ENCODE results near the gene F8A1.
"Not testable (repeated sequence)": the region's sequence is repeated elsewhere in the genome, so short reads cannot be mapped to it uniquely, and the experiment has no call there.

The F8A1 gene

GRCh38 chrX:154886069-154886788, at the start of gene F8A1:
Gene F8A1, plus strand, starts transcription at chrX:154886355. Its CDS starts 20 bp downstream, at chrX:154886375.
- H3K4me3 ChIP-seq (ENCODE audit: low read depth, low read length), result peak within 1 kb of the TSS; percentile 39
- DNase-seq (ENCODE audit: low read depth), result not testable (repeated sequence)

- peak; percentile 38 for TF ChIP-seq CTCF (IDR thresholded peaks at IDR 0.05; ENCODE audit: low read depth, low read length, missing control alignments)
- DNase-seq (ENCODE audit: low read depth), result no peak
- H3K4me3 ChIP-seq (ENCODE audit: low read depth, low read length), result no peak overlapping the region
Measured at GRCh38 chrX:154840856-154841255, 45.3 kb upstream of the F8A1 start.

- DNase-seq (ENCODE audit: low read depth), result no peak
- TF ChIP-seq CTCF (IDR thresholded peaks at IDR 0.05; ENCODE audit: low read depth, low read length, missing control alignments), result no peak
- H3K4me3 ChIP-seq (ENCODE audit: low read depth, low read length), result no peak overlapping the region
Measured at GRCh38 chrX:154850957-154851611, 35.1 kb upstream of the F8A1 start.

- no peak for DNase-seq (ENCODE audit: low read depth)
- no peak for TF ChIP-seq CTCF (IDR thresholded peaks at IDR 0.05; ENCODE audit: low read depth, low read length, missing control alignments)
Measured at GRCh38 chrX:154855256-154855655, 30.9 kb upstream of the F8A1 start.

GRCh38 chrX:154868522-154868921, 17.6 kb upstream of the F8A1 start:
- H3K4me3 ChIP-seq (ENCODE audit: low read depth, low read length); DNase-seq (ENCODE audit: low read depth): not testable (repeated sequence)

More at GRCh38 chrX:154855256-154855655, 30.9 kb upstream of the F8A1 start:
- no peak overlapping the region for H3K4me3 ChIP-seq (ENCODE audit: low read depth, low read length)

GRCh38 chrX:154873329-154873728, 12.8 kb upstream of the F8A1 start:
- H3K4me3 ChIP-seq (ENCODE audit: low read depth, low read length), result no peak overlapping the region
- no peak for TF ChIP-seq CTCF (IDR thresholded peaks at IDR 0.05; ENCODE audit: low read depth, low read length, missing control alignments)
- no peak for DNase-seq (ENCODE audit: low read depth)

GRCh38 chrX:154884069-154884468, 2.1 kb upstream of the F8A1 start:
- DNase-seq (ENCODE audit: low read depth); H3K4me3 ChIP-seq (ENCODE audit: low read depth, low read length): not testable (repeated sequence)

GRCh38 chrX:154885057-154885456, 1.1 kb upstream of the F8A1 start:
- not testable (repeated sequence) for DNase-seq (ENCODE audit: low read depth)

GRCh38 chrX:154885549-154885948, 606 bp upstream of the F8A1 start:
- H3K4me3 ChIP-seq (ENCODE audit: low read depth, low read length); DNase-seq (ENCODE audit: low read depth): not testable (repeated sequence)

More at GRCh38 chrX:154885057-154885456, 1.1 kb upstream of the F8A1 start:
- H3K4me3 ChIP-seq (ENCODE audit: low read depth, low read length), result not testable (repeated sequence)

GRCh38 chrX:154886789-154887221, 650 bp downstream of the F8A1 start:
- not testable (repeated sequence) for H3K4me3 ChIP-seq (ENCODE audit: low read depth, low read length); DNase-seq (ENCODE audit: low read depth)

All from GM12864 (cell line).